GM19043 (cell line): ENCODE data around the gene SPACA4.

ENCODE experiments used
- ATAC-seq: cut with Tn5 transposase; IDR thresholded peaks from one replicate; pipeline ENCODE4 v1.9.1; 2021; ENCODE audit warnings: low read depth; ENCODE audit not compliant: unreplicated experiment

Gene SPACA4

DNA sequence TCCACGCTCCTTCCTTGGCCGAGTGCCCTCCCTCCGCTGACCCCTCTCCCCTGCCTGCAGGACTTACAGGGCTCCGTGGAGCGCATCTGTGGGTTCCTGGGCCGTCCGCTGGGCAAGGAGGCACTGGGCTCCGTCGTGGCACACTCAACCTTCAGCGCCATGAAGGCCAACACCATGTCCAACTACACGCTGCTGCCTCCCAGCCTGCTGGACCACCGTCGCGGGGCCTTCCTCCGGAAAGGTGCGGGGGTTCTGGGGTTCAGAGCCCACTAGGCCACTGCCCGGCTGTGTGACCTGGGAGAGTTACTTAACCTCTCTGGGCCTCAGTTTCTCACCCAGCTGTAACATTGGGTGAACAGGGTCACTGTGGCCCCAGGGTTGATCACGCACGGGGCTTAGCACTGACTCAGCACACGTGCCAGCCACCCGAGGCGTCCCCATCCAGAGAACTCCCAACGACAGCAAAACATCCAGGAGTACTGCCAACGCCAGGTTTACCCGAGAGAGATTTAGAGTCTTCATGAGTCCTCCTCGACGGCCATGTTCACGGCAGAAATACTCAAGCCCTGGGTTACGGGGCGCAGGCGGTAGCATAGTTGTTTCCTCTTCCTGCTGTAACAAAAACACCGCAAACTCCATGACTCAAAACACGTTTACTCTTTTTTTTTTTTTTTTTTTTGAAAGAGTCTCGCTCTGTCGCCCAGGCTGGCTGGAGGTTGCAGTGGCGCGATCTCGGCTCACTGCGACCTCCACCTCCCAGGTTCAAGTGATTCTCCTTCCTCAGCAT is 9.7 kb upstream of the SPACA4 start:
- ATAC-seq, result no peak

- ATAC-seq, result no peak
These were observed 7.4 kb upstream of the SPACA4 start for GRCh38 chr19:48598996-48599700.

GRCh38 chr19:48600679-48601417 is 5.7 kb upstream of the SPACA4 start:
- no peak for ATAC-seq

DNA sequence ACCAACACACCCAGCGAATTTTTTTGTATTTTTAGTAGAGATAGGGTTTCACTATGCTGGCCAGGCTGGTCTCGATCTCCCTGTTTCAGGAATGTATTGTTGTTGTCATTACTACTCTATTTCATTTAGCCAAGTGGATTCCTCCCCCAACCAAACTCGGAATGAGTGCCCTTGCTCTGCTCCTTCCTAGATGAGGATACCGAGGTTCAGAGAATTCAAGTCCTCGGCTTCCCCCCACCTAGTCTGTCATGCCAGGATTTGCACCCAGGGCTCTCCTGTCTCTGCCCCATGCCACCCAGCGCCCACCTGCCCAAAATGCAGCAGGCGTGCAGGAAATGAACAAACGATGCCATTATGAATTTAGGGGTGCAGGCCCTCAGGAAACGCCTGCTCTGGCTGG is 3.5 kb upstream of the SPACA4 start:
- no peak for ATAC-seq

DNA sequence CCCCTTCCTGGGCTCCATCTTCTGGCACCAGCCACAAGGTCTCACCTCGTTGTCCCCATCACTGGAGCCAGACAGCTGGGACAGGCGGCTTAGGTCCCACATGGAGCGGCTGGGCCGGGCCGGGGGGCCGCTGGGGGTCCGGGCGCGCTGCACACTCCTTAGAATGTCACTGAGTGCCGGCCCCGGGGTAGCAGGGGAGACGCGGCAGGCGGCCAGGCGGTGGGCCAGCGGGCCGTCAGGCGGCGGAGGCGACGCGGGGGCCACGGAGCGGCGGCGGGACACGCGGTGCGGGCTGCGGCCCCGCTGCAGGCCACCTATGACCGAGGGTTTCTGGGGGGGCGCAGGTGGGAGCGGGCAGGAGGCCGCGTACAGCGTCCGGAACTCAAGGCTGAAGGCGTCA is 3.1 kb upstream of the SPACA4 start:
- no peak for ATAC-seq

DNA sequence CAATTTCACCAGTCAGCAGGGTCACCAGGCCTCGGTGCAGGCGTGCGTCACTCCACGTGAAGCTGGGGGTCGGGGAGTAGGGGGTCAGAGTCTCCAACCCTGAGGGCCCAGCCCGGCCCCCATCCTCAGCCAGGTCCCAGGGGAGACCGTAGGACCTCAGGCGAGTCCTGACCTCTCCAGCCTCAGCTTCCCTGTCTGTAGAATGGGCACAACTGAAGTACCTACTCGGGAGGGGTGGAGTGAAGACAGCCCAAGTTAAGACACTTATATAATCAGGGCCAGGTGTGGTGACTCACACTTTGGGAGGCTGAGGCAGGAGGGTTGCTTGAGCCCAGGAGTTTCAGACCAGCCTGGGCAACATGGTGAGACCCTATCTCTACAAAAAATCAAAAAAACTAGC is 2.7 kb upstream of the SPACA4 start:
- no peak for ATAC-seq

- ATAC-seq, result no peak
These were observed 815 bp downstream of the SPACA4 start for GRCh38 chr19:48607359-48607755.

GRCh38 chr19:48608798-48609263 is 2.3 kb downstream of the SPACA4 start:
- ATAC-seq, result no peak

DNA sequence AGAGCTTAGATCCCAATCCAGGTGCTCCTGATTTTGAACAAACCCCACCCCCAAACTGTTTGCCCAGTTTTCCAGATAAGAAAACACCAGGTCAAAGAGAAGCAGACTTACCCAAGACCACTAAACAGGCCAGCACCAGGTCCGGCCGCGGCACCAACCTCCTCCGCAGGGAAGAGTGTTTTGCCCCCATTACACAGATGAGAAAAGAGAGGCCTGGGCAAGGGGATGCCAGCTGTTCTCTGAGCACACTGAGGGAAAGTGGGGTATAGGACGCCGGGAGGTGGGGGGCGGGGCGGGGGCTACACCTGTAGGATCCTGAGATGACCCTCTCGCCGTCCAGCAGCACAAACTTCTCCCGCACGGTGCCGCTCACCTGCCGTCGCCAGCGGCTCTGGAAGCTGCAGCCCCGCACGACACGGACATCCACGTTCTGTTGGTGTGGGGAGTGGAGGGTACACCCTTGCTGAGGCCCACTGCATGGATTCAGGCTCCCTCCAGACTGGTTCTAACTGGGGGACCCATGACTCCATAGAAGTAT is 3.1 kb downstream of the SPACA4 start:
- no peak for ATAC-seq

GRCh38 chr19:48611872-48612271 is 5.3 kb downstream of the SPACA4 start:
- ATAC-seq, result no peak

- ATAC-seq, result no peak
These were observed 6.7 kb downstream of the SPACA4 start for GRCh38 chr19:48613024-48613851.

DNA sequence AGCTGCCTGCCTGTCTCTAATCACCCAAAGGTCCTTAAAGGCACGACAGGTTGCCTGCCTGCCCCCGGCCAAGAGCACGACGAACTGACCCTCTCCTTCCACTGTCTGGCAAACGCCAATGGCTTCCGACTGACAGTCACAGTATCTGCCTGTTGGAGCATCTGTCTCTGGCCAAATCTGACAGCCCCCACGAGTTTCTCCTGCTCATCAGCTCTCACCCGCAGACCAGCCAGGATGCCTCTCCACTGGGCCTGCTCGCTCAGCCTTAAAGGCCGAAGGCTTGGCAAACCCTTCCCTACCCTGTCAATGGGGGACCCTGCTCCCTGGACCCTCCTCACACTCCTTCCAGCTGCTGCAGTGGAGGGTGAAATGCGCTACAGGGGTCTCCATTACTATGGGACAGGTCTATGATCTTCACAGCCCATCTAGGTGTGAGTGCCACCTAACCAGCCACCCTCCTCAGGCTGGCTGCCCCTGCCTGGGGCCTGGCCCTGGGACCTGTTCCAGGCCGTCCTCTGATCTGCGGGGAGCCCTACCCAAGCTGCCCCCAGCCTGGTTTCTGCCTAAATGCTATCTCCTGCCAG is 7.4 kb downstream of the SPACA4 start:
- no peak for ATAC-seq

- ATAC-seq, result no peak
These were observed 8.1 kb downstream of the SPACA4 start, which contains the start of gene FAM83E for GRCh38 chr19:48614436-48615230. TSS of gene FAM83E (minus strand) at chr19:48615076. CDS start at chr19:48613372, 1,704 bp downstream.

DNA sequence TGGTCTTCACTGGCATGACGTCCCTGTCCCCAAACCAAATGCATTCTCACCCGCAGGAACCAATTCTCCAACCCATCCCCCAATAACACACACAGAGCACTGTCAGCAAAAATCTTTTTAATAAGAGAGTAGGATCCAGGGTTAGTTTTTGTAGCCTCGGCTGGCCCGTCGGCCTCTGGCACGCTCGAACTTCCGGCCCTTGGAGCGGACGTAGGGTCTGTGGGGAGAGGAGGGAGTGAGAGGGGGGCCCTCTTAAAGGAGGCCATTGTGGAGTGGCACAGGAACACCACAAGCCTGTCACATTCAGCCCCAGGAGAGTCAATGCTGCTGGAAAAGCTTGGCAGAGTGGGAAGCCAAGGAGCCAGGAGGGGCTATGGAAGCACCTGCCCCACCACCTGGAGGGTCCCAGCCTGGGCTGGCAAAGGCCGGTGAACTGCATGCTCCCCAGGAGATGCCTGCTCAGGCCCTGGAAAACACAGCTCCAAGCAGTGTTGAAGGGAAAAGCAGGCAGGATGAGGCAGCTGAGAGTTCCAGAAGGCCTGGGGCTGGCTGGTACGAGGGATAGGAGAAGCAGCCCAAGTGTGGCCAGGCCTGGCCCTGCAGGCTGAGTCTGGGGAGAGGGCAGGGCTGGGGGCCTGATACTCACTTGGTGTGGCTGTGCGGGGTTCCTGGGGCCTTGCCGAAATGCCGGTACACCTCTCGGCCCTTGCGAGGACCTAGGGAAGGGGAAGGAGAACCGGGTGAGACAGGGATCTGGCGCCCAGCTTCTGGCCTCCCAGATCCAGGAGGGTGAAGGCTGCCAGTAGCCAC is 8.9 kb downstream of the SPACA4 start:
- ATAC-seq, result no peak

DNA sequence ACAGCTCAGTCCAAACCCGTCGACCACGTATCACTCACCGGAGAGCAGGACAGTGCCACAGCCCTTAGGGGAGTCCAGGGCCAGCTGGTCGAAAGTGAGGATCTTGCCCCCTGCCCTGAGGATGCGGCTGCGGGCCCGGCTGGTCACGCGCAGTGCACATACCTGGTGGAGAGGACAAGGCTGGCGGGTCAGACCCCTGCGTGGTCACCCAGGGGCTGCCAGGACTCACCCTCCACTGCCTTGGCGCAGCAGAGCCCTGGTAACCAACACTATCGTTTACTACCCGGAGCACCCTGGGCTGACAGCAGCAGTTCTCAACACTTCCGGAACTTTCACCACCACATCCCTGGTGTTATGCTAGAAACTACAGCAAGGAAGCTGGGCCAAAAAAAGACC is 9.5 kb downstream of the SPACA4 start:
- no peak for ATAC-seq

GRCh38 chr19:48616491-48617056 is 10.0 kb downstream of the SPACA4 start:
- ATAC-seq, result no peak

DNA sequence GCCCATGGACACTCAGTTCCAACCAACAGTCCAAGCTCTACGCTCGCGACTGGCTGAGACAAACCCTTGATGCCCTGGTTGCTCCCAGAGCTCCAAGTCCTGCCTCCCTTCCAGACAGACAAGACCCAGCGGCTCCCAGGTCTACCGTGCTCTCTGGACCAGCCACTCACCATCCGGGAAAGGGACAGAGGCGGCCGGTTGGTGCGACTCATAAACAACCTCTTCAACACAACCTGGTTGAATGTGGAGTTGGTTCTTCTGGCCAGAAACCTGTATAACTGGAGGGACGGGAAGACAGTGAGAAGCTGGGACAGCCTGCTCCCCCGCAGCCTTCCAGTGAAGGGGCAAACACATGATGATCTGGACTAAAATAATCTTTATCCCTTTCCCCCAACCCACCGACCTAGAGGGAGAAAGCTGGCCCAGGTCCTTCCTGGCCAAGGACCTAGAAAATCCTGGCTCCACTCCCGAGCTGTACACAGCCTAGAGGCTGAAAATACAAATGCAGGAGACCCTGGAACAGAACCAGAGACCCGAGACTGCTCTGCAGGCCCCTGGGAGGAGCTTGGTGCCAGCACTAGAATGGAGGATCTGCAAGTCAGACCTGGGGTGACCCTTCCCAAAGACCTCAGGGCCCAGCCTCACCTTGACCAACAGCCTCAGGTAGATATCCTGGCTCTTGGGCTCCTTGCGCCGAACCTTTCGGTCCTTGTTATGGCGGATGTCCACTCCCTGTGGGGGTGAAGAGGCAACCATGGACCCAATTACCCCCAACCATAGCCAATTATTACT is 10.8 kb downstream of the SPACA4 start:
- no peak for ATAC-seq
